Brain microvascular endothelial cell (primary cell): ENCODE data around the gene EXOC3L2.

Experiments used
- DNase-seq: peaks from one replicate; pipeline ENCODE4 v3.0.0-alpha.2; 2020
- H3K27ac ChIP-seq: fragments of 250-450 bp; sonication (Bioruptor Pico); 2 replicates; pipeline ENCODE4 v1.5.1; 2020; ENCODE audit warnings: mild to moderate bottlenecking, moderate library complexity
- H3K27me3 ChIP-seq: fragments of 250-450 bp; sonication (Bioruptor Pico); replicated peaks from 2 replicates; pipeline ENCODE4 v1.5.1; 2020; ENCODE audit warnings: mild to moderate bottlenecking
- H3K36me3 ChIP-seq: fragments of 250-450 bp; sonication (Bioruptor Pico); replicated peaks from 2 replicates; pipeline ENCODE4 v1.5.1; 2020; ENCODE audit warnings: mild to moderate bottlenecking
- H3K4me3 ChIP-seq: 2 replicates; pipeline ENCODE4 v1.5.1; 2011; ENCODE audit warnings: low read depth, mild to moderate bottlenecking, control low read depth, low read length, moderate library complexity
- CTCF ChIP-seq: IDR thresholded peaks from 2 replicates; pipeline ENCODE4 v1.5.1; 2011; ENCODE audit warnings: low read depth, mild to moderate bottlenecking, moderate library complexity, low read length, control low read depth, inconsistent platforms; ENCODE audit errors: missing control alignments
- in situ Hi-C: cut with HindIII; loops from 2 replicates; pipeline ENCODE4 v1.10.0; 2017; ENCODE audit warnings: low sequenced_read_pairs, low pct_ligation_motif_present

Gene EXOC3L2

GRCh38 chr19:45224645-45225044, 20.6 kb downstream of the EXOC3L2 start:
- Histone ChIP-seq H3K36me3 (no peaks in the 10 kb centered on the region), H3K27ac (no peak overlapping the region), H3K4me3 (no peak overlapping the region), H3K27me3 (no peaks in the 10 kb centered on the region)
- TF ChIP-seq CTCF = no peak
- in situ Hi-C loops = no loop called here
- DNase-seq = no peak

- no peaks in the 10 kb centered on the region for H3K27me3 ChIP-seq
- no peak overlapping the region for H3K4me3 ChIP-seq
- no peak overlapping the region for H3K27ac ChIP-seq
- in situ Hi-C loops = no loop called here
- H3K36me3 ChIP-seq = no peaks in the 10 kb centered on the region
- no peak for DNase-seq
- TF ChIP-seq CTCF = no peak
Observed at GRCh38 chr19:45223879-45224278, 21.3 kb downstream of the EXOC3L2 start.

- peaks cover 4% of the 10 kb centered on the region for H3K27me3 ChIP-seq
Observed at GRCh38 chr19:45222724-45223123, 22.5 kb downstream of the EXOC3L2 start.

GRCh38 chr19:45218911-45219743, 26.1 kb downstream of the EXOC3L2 start:
- in situ Hi-C loops = no loop called here
- TF ChIP-seq CTCF = no peak
- H3K27ac ChIP-seq = no peak overlapping the region
- H3K4me3 ChIP-seq = no peak overlapping the region
- no peak for DNase-seq
- peaks cover 23% of the 10 kb centered on the region for H3K27me3 ChIP-seq
- no peaks in the 10 kb centered on the region for H3K36me3 ChIP-seq

More at GRCh38 chr19:45222724-45223123, 22.5 kb downstream of the EXOC3L2 start:
- Histone ChIP-seq H3K36me3 (no peaks in the 10 kb centered on the region), H3K4me3 (no peak overlapping the region), H3K27ac (no peak overlapping the region)
- no peak for DNase-seq
- no peak for TF ChIP-seq CTCF
- in situ Hi-C loops = no loop called here

- Histone ChIP-seq H3K27me3 (peaks cover 23% of the 10 kb centered on the region), H3K36me3 (no peaks in the 10 kb centered on the region), H3K4me3 (no peak overlapping the region), H3K27ac (no peak overlapping the region)
- no peak for TF ChIP-seq CTCF
- DNase-seq = no peak
- in situ Hi-C loops = no loop called here
Observed at GRCh38 chr19:45218426-45218825, 26.8 kb downstream of the EXOC3L2 start.

GRCh38 chr19:45217957-45218334, 27.3 kb downstream of the EXOC3L2 start:
- peaks cover 23% of the 10 kb centered on the region for H3K27me3 ChIP-seq
- TF ChIP-seq CTCF = no peak
- H3K4me3 ChIP-seq = no peak overlapping the region
- H3K36me3 ChIP-seq = no peaks in the 10 kb centered on the region
- DNase-seq = no peak
- no peak overlapping the region for H3K27ac ChIP-seq
- in situ Hi-C loops = no loop called here
